Lower leg skin (tissue), 4 donors: ENCODE results near the gene RAC3. TPM values are rescaled to one million over a fixed set of nuclear protein-coding genes. Genes with fewer than 3 reads are reported as not detected.
A peak's percentile ranks its signal among the peaks of the same experiment; 100 is the strongest.

Experiments used
- DNase-seq, 2 donors: peaks; one replicate each; pipeline ENCODE4 v3.0.0-alpha.2; 2019; ENCODE audit warnings: low spot score in 2 of 2
- H3K4me3 ChIP-seq: fragments of 200-600 bp; sonication (generic); 2 replicates; pipeline ENCODE4 v1.5.1; 2017; ENCODE audit warnings: mild to moderate bottlenecking, low read depth; ENCODE audit not compliant: poor library complexity, severe bottlenecking
- CTCF ChIP-seq, 3 donors: fragments of 450-650 bp; IDR thresholded peaks; one replicate each; pipeline ENCODE4 v1.5.1; 2016; ENCODE audit warnings: antibody characterized with exemption in 3 of 3, mild to moderate bottlenecking in 3 of 3, moderate library complexity in 2 of 3
- POLR2A ChIP-seq, 2 donors: fragments of 450-650 bp; IDR thresholded peaks; one replicate each; pipeline ENCODE4 v1.6.1; 2016 to 2017; ENCODE audit warnings: antibody characterized with exemption in 2 of 2, mild to moderate bottlenecking in 1 of 2, moderate library complexity in 1 of 2
- WGBS, 2 donors: methylation state at CpG; one replicate each; pipeline ENCODE4 v1.1.5; 2018; 5-methylcytosine and 5-hydroxymethylcytosine counted together
- intact Hi-C: fragments of 100-400 bp; cut with DNase I; formaldehyde crosslinking; loops from one replicate; pipeline ENCODE4 v1.15.0; 2023; ENCODE audit warnings: low total_unique reads
- total RNA-seq, 4 donors: library from RNA; depleted of rRNA; stranded (reverse); fragments of >200 nt; gene quantifications; one replicate each; pipeline ENCODE4 v1.1.0, GENCODE V29; 2016

The RAC3 gene
- total RNA-seq, 4 donors from 2014 or later = 8.2 to 16.8 (median 10.0) TPM

GRCh38 chr17:82064433-82065192 lies 33.1 kb downstream of the RAC3 start:
- peak overlapping the region; percentile 84 for H3K4me3 ChIP-seq
- TF ChIP-seq CTCF (IDR thresholded peaks at IDR 0.05) (no peak), POLR2A (IDR thresholded peaks at IDR 0.05) (no peak)
- 14 to 28% methylated on average over 8 to 24 of the region's 36 CpGs for WGBS, 2 donors
- intact Hi-C loops = no loop called here
- no peak for DNase-seq

GRCh38 chr17:82065193-82065637 lies 33.7 kb downstream of the RAC3 start:
- no peak for DNase-seq
- WGBS, 2 donors = 0% methylated on average over 5 to 11 of the region's 47 CpGs
- intact Hi-C loops = no loop called here
- H3K4me3 ChIP-seq = peak overlapping the region; percentile 84
- TF ChIP-seq CTCF (IDR thresholded peaks at IDR 0.05) = no peak
- no peak for TF ChIP-seq POLR2A (IDR thresholded peaks at IDR 0.05)

GRCh38 chr17:82065638-82066303 lies 34.3 kb downstream of the RAC3 start, which contains the start of gene DUS1L:
TSS of gene DUS1L (minus strand) at chr17:82065804. CDS start at chr17:82065059, 745 bp downstream.
- TF ChIP-seq POLR2A (IDR thresholded peaks at IDR 0.05) (no peak), CTCF (IDR thresholded peaks at IDR 0.05) (no peak)
- WGBS, 2 donors = 11 to 48% methylated on average over 14 to 69 of the region's 88 CpGs
- intact Hi-C loops = no loop called here
- peak within 1 kb of the TSS; percentile 84 for H3K4me3 ChIP-seq
- DNase-seq = peak in 1 of 2 donors; percentile 92

- no peak for DNase-seq
- TF ChIP-seq CTCF (IDR thresholded peaks at IDR 0.05) (no peak), POLR2A (IDR thresholded peaks at IDR 0.05) (no peak)
- intact Hi-C loops = no loop called here
- H3K4me3 ChIP-seq = no peak overlapping the region
Measured at GRCh38 chr17:82070611-82071010, 39.1 kb downstream of the RAC3 start.

GRCh38 chr17:82072827-82073226 lies 41.3 kb downstream of the RAC3 start:
- WGBS, 2 donors = 86 to 93% methylated on average over 6 of the region's 6 CpGs
- TF ChIP-seq POLR2A (IDR thresholded peaks at IDR 0.05) = no peak
- no peak for TF ChIP-seq CTCF (IDR thresholded peaks at IDR 0.05)
- intact Hi-C loops = no loop called here
- no peak overlapping the region for H3K4me3 ChIP-seq
- no peak for DNase-seq
